Endothelial cell of umbilical vein (primary cell): ENCODE measurements around the gene C1orf35. TPM values are rescaled to one million over a fixed set of nuclear protein-coding genes. Genes with fewer than 3 reads are reported as not detected.

ENCODE experiments used
- BruUV-seq: library from RNA; stranded (reverse); fragments of 400-500 nt; replicated peaks from 2 replicates; lab custom pipeline; 2021; lab: Mats Ljungman, UMichigan
- CTCF ChIA-PET: fragments of 300-600, 350-600 bp; sonication (Branson Sonifier 250); formaldehyde crosslinking; loops from one replicate; lab custom pipeline; 2021; ENCODE audit warnings: antibody characterized with exemption, inconsistent platforms; lab: Charles Lee
- POLR2A ChIA-PET: fragments of 300-600, 350-600 bp; sonication (Branson Sonifier 250); formaldehyde crosslinking; loops from one replicate; lab custom pipeline; 2021; ENCODE audit warnings: antibody characterized with exemption, inconsistent platforms; lab: Charles Lee
- DNase-seq: peaks from one replicate; pipeline ENCODE4 v3.0.0-alpha.2; 2011; ENCODE audit warnings: low read depth, low spot score
- FAIRE-seq: peaks from 2 replicates; lab custom pipeline; 2011; peaks lifted over from hg19 to GRCh38; lab: Jason Lieb, UNC
- H2AFZ ChIP-seq: 2 replicates; pipeline ENCODE4 v1.6.0; 2012; ENCODE audit warnings: low read depth, low read length, control low read depth, inconsistent platforms
- H3K27ac ChIP-seq: 2 replicates; pipeline ENCODE4 v1.5.1; 2011; ENCODE audit warnings: low read depth, mild to moderate bottlenecking, control low read depth, low read length, moderate library complexity; ENCODE audit not compliant: insufficient read depth
- H3K27me3 ChIP-seq, 2 experiments: 2 replicates each; pipeline versions ENCODE4 v1.6.0 to v1.6.1; 2011; ENCODE audit warnings: low read length in 2 of 2, mixed read lengths in 1 of 2; ENCODE audit not compliant: control insufficient read depth in 2 of 2, insufficient read depth in 2 of 2
- H3K36me3 ChIP-seq, 2 experiments: 2 replicates in 1 of 2; 3 replicates in 1 of 2; pipeline ENCODE4 v1.5.1; 2011; ENCODE audit warnings: low read length in 2 of 2, mild to moderate bottlenecking in 1 of 2, moderate library complexity in 1 of 2; ENCODE audit not compliant: control insufficient read depth in 2 of 2, insufficient read depth in 2 of 2; ENCODE audit errors: extremely low read depth in 1 of 2
- H3K4me1 ChIP-seq: 3 replicates; pipeline ENCODE4 v1.5.1; 2011; ENCODE audit warnings: mild to moderate bottlenecking, low read length; ENCODE audit not compliant: control insufficient read depth, insufficient read depth; ENCODE audit errors: extremely low read depth
- H3K4me2 ChIP-seq: 2 replicates; pipeline ENCODE4 v1.6.1; 2011; ENCODE audit warnings: low read length, control low read depth, mixed read lengths; ENCODE audit not compliant: insufficient read depth
- H3K4me3 ChIP-seq, 3 experiments: fragments of 200-600 bp in 1 of 3; sonication (generic), shearing (Covaris generic) in 1 of 3; replicated peaks in 1 of 3; 2 replicates each; pipeline ENCODE4 v1.5.1; 2011 to 2016; ENCODE audit warnings: control low read depth in 3 of 3, low read length in 3 of 3, mild to moderate bottlenecking in 2 of 3, inconsistent platforms in 1 of 3, low read depth in 1 of 3, moderate library complexity in 1 of 3; ENCODE audit not compliant: insufficient read depth in 1 of 3
- H3K79me2 ChIP-seq: 2 replicates; pipeline ENCODE4 v1.6.0; 2012; ENCODE audit warnings: low read length, inconsistent platforms; ENCODE audit not compliant: control insufficient read depth, insufficient read depth
- H3K9ac ChIP-seq: replicated peaks from 2 replicates; pipeline ENCODE3; 2011; ENCODE audit warnings: low read length, control low read depth; ENCODE audit not compliant: insufficient read depth; ENCODE audit errors: extremely low read depth
- H3K9me1 ChIP-seq: replicated peaks from 3 replicates; pipeline ENCODE4 v1.6.0; 2011; ENCODE audit warnings: mild to moderate bottlenecking, low read length; ENCODE audit not compliant: control insufficient read depth, insufficient read depth; ENCODE audit errors: extremely low read depth
- H3K9me3 ChIP-seq: replicated peaks from 2 replicates; pipeline ENCODE4 v1.5.1; 2012; ENCODE audit warnings: low read length, inconsistent platforms; ENCODE audit not compliant: control insufficient read depth, insufficient read depth
- H4K20me1 ChIP-seq: replicated peaks from 2 replicates; pipeline ENCODE3; 2011; ENCODE audit warnings: mild to moderate bottlenecking, low read length; ENCODE audit not compliant: control insufficient read depth, insufficient read depth; ENCODE audit errors: extremely low read depth
- EZH2 ChIP-seq: IDR thresholded peaks from 2 replicates; pipeline ENCODE4 v1.6.1; 2012; ENCODE audit warnings: borderline replicate concordance, low read depth, mild to moderate bottlenecking, moderate library complexity, low read length, inconsistent platforms; ENCODE audit not compliant: severe bottlenecking
- FOS ChIP-seq: IDR thresholded peaks from 2 replicates; pipeline ENCODE4 v1.6.1; 2011; ENCODE audit warnings: mild to moderate bottlenecking, low read length, moderate library complexity, borderline replicate concordance; ENCODE audit not compliant: insufficient read depth
- GATA2 ChIP-seq: IDR thresholded peaks from 2 replicates; pipeline ENCODE4 v1.7.0; 2011; ENCODE audit warnings: low read depth, mild to moderate bottlenecking, moderate library complexity, mixed read lengths, low read length; ENCODE audit not compliant: insufficient read length, insufficient read depth
- JUN ChIP-seq: IDR thresholded peaks from 2 replicates; pipeline ENCODE4 v1.6.1; 2011; ENCODE audit warnings: borderline replicate concordance, low read depth; ENCODE audit not compliant: insufficient read length, insufficient read depth
- MYC ChIP-seq: IDR thresholded peaks from one replicate; pipeline ENCODE4 v1.6.1; 2011; ENCODE audit warnings: mild to moderate bottlenecking, low read depth, low read length
- POLR2A ChIP-seq: IDR thresholded peaks from 2 replicates; pipeline ENCODE4 v1.6.1; 2012; ENCODE audit warnings: low read depth, mild to moderate bottlenecking, control low read depth, low read length
- POLR2AphosphoS5 ChIP-seq: IDR thresholded peaks from 2 replicates; pipeline ENCODE4 v1.6.1; 2012; ENCODE audit warnings: low read depth, mild to moderate bottlenecking, control low read depth, low read length, moderate library complexity; ENCODE audit not compliant: insufficient read depth
- dilution Hi-C: fragments of 300-500 bp; cut with MboI; formaldehyde crosslinking; loops from one replicate; pipeline ENCODE4 v1.15.0; 2019; ENCODE audit warnings: low sequenced_read_pairs; ENCODE audit not compliant: extremely low pct_ligation_motif_present
- intact Hi-C: fragments of 100-400 bp; cut with micrococcal nuclease; formaldehyde crosslinking; loops from one replicate; pipeline ENCODE4 v1.10.0; 2022
- polyA plus RNA-seq, 4 experiments: library from polyadenylated mRNA; depleted of rRNA in 3 of 4; stranded (reverse) in 3 of 4; unstranded in 1 of 4; fragments of >200 nt; gene quantifications; 2 replicates each; pipeline versions ENCODE4 v1.2.1 to v1.2.3, GENCODE V29; 2011 to 2012; ENCODE audit warnings: missing spikeins in 1 of 4
- total RNA-seq: library from RNA; stranded (reverse); gene quantifications from 2 replicates; pipeline ENCODE4 v1.2.3, GENCODE V29; 2021
- TF ChIP-seq, protein P1 (sequence below), 2 donors: IDR thresholded peaks; 1 replicate in 1 of 2; 2 replicates in 1 of 2; pipeline ENCODE4 v1.5.1; 2011; ENCODE audit warnings: low read length in 2 of 2, mild to moderate bottlenecking in 2 of 2, moderate library complexity in 2 of 2, control low read depth in 1 of 2, inconsistent platforms in 1 of 2, low read depth in 1 of 2; ENCODE audit not compliant: insufficient read depth in 1 of 2; ENCODE audit errors: extremely low read depth in 1 of 2
- TF ChIP-seq, protein P2 (sequence below): IDR thresholded peaks from 2 replicates; pipeline ENCODE4 v1.6.1; 2011; ENCODE audit not compliant: insufficient read depth, insufficient read length

Gene C1orf35
- total and polyA plus RNA-seq, 2 donors (not counting 3 experiments of a cell fraction or from before 2014, with no cell fraction given): 19.9 to 21.7 TPM

DNA sequence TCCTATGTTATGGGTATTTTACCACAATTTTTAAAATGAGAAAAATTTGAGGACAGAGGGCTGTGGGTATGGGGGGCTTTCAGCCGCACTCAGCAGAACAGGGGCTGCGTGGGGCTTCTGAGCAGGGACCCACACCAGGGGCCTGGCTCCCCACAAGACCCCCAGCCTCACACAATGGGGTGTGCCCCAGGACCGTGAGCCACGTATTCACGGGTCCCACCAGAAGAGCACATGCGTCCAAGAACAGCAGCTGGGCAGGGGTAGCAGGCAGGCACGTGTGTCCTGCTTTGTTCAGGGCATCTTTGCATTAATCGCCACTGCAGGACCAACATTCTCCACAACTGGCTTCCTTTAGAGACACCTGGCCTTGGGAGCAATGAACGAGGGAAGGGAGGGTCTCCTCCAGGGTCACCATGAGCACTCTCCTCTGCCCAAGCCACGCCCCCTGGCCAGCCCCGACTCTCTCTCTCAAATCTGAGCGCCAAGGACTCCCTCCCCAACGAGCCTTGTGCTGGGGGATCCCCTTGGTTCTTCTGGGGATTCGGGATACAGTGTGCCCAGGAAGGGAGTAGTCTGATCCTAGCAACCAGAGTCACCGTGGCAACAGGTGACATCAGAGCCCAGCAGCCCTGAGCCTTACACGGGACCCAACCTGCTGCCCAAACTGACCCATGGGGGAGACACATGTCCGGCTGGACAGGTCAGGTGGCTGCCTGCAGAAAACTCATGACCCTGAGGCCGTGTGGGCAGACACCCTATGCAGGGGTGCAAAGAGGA lies 28.0 kb downstream of the C1orf35 start:
- dilution Hi-C loops: no loop called here
- CTCF ChIA-PET: interaction anchor here (1.2 to 1.7 kb wide), 3 partner anchors 71 to 311 kb away, joined by 3 to 24 read pairs (median 13); no protein-coding TSS in a partner anchor

More for the DNA sequence above, 28.0 kb downstream of the C1orf35 start:
- Histone ChIP-seq H3K4me2 (no peak overlapping the region), H3K27me3 (peaks cover 0 to 2% of the 10 kb centered on the region in 2 experiments), H4K20me1 (no peaks in the 10 kb centered on the region), H3K79me2 (no peaks in the 10 kb centered on the region), H3K4me3 (no peak overlapping the region), H3K9me1 (no peaks in the 10 kb centered on the region), H3K9ac (no peak overlapping the region), H3K9me3 (no peaks in the 10 kb centered on the region), H3K36me3 (no peaks in the 10 kb centered on the region), H2AFZ (no peak overlapping the region), H3K27ac (no peak overlapping the region), H3K4me1 (no peaks in the 10 kb centered on the region)
- no TSS peak for BruUV-seq
- POLR2A ChIA-PET: no interaction called here
- intact Hi-C loops: loop anchor here (5.0 kb wide), 2 partner anchors 78 to 313 kb away; no protein-coding TSS in a partner anchor
- FAIRE-seq (no peak), DNase-seq (no peak)
- no peak for TF ChIP-seq EZH2
- TF ChIP-seq, protein P1, sequence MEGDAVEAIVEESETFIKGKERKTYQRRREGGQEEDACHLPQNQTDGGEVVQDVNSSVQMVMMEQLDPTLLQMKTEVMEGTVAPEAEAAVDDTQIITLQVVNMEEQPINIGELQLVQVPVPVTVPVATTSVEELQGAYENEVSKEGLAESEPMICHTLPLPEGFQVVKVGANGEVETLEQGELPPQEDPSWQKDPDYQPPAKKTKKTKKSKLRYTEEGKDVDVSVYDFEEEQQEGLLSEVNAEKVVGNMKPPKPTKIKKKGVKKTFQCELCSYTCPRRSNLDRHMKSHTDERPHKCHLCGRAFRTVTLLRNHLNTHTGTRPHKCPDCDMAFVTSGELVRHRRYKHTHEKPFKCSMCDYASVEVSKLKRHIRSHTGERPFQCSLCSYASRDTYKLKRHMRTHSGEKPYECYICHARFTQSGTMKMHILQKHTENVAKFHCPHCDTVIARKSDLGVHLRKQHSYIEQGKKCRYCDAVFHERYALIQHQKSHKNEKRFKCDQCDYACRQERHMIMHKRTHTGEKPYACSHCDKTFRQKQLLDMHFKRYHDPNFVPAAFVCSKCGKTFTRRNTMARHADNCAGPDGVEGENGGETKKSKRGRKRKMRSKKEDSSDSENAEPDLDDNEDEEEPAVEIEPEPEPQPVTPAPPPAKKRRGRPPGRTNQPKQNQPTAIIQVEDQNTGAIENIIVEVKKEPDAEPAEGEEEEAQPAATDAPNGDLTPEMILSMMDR (IDR thresholded peaks at IDR 0.05; ENCODE audit: extremely low read depth in 1 of 2, insufficient read depth in 1 of 2, low read depth in 1 of 2, low read length in 2 of 2): no peak
- no peak for TF ChIP-seq POLR2A
- TF ChIP-seq GATA2: no peak
- TF ChIP-seq MYC: no peak
- no peak for TF ChIP-seq FOS
- no peak for TF ChIP-seq JUN
- TF ChIP-seq, protein P2, sequence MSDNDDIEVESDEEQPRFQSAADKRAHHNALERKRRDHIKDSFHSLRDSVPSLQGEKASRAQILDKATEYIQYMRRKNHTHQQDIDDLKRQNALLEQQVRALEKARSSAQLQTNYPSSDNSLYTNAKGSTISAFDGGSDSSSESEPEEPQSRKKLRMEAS: no peak
- no peak for TF ChIP-seq POLR2AphosphoS5
